Breast epithelium (tissue), 4 donors: Measurements from ENCODE around the gene COMMD9. TPM values are rescaled to one million over a fixed set of nuclear protein-coding genes. Genes with fewer than 3 reads are reported as not detected.
A peak's percentile ranks its signal among the peaks of the same experiment; 100 is the strongest.

Experiments
- DNase-seq, 2 donors: peaks; one replicate each; pipeline ENCODE4 v3.0.0-alpha.2; 2019; ENCODE audit warnings: low spot score in 2 of 2
- H3K27ac ChIP-seq, 2 donors: fragments of 200-600 bp; sonication (generic) in 1 of 2; one replicate each; pipeline ENCODE4 v1.5.1; 2016 to 2019; ENCODE audit warnings: mild to moderate bottlenecking in 1 of 2
- H3K27me3 ChIP-seq, 2 donors: fragments of 200-600 bp; sonication (generic) in 1 of 2; one replicate each; pipeline versions ENCODE4 v1.5.1 to v1.6.0; 2017 to 2019; ENCODE audit warnings: control low read depth in 1 of 2, mild to moderate bottlenecking in 1 of 2
- H3K36me3 ChIP-seq: fragments of 200-600 bp; one replicate; pipeline ENCODE4 v1.5.1; 2019
- H3K4me1 ChIP-seq, 2 donors: fragments of 200-600 bp; sonication (generic); one replicate each; pipeline ENCODE4 v1.5.1; 2016 to 2019; ENCODE audit warnings: control low read depth in 1 of 2
- H3K4me3 ChIP-seq, 3 donors: fragments of 200-600 bp; sonication (generic); 1 replicate in 2 of 3; 2 replicates in 1 of 3; pipeline ENCODE4 v1.5.1; 2016 to 2019; ENCODE audit warnings: mild to moderate bottlenecking in 3 of 3, moderate library complexity in 2 of 3
- H3K9me3 ChIP-seq, 2 donors: fragments of 200-600 bp; sonication (generic) in 1 of 2; one replicate each; pipeline ENCODE4 v1.5.1; 2016 to 2019; ENCODE audit warnings: control low read depth in 1 of 2
- CTCF ChIP-seq, 3 donors: fragments of 450-650 bp; IDR thresholded peaks; one replicate each; pipeline ENCODE4 v1.5.1; 2016 to 2017; ENCODE audit warnings: antibody characterized with exemption in 3 of 3, mild to moderate bottlenecking in 3 of 3, moderate library complexity in 3 of 3
- POLR2A ChIP-seq: fragments of 450-650 bp; IDR thresholded peaks from one replicate; pipeline ENCODE4 v1.6.1; 2016; ENCODE audit warnings: antibody characterized with exemption, mild to moderate bottlenecking, moderate library complexity
- POLR2AphosphoS5 ChIP-seq, 3 donors: sonication (generic); formaldehyde crosslinking; IDR thresholded peaks; one replicate each; pipeline ENCODE4 v1.6.1; 2017; ENCODE audit warnings: antibody characterized with exemption in 3 of 3
- intact Hi-C: fragments of 100-400 bp; cut with DNase I; formaldehyde crosslinking; loops from one replicate; pipeline ENCODE4 v1.15.1; 2023; ENCODE audit warnings: low total_unique reads
- total RNA-seq, 3 donors: library from RNA; depleted of rRNA; stranded (reverse); fragments of >200 nt; gene quantifications; one replicate each; pipeline ENCODE4 v1.1.0, GENCODE V29; 2016

The COMMD9 gene
- 10 to 100 TPM; 38.3 to 61.6 (median 53.6) TPM for total RNA-seq

- H3K9me3 ChIP-seq: no peaks in the 10 kb centered on the region
- H3K4me1 ChIP-seq: no peaks in the 10 kb centered on the region
- peak within 1 kb of the TSS; percentile 66 to 80 (median 66) for H3K4me3 ChIP-seq
- TF ChIP-seq POLR2AphosphoS5 (IDR thresholded peaks at IDR 0.05): peak; percentile 92 to 97 (median 95)
- no peak for TF ChIP-seq CTCF (IDR thresholded peaks at IDR 0.05)
- peak; percentile 37 for TF ChIP-seq POLR2A
- H3K27ac ChIP-seq: peak within 1 kb of the TSS; percentile 36 to 53
- intact Hi-C loops: no loop called here
- no peaks in the 10 kb centered on the region for H3K27me3 ChIP-seq
- H3K36me3 ChIP-seq: no peaks in the 10 kb centered on the region
- DNase-seq: peak; percentile 94 to 95
Measured at GRCh38 chr11:36289226-36289852, at the start of gene COMMD9. TSS of gene COMMD9 (minus strand) at chr11:36289424. CDS start at chr11:36289412, 12 bp downstream.

GRCh38 chr11:36333897-36334296 is 44.7 kb upstream of the COMMD9 start:
- TF ChIP-seq POLR2A (no peak), POLR2AphosphoS5 (IDR thresholded peaks at IDR 0.05) (no peak), CTCF (IDR thresholded peaks at IDR 0.05) (no peak)
- H3K9me3 ChIP-seq: no peaks in the 10 kb centered on the region
- H3K27me3 ChIP-seq: no peaks in the 10 kb centered on the region
- DNase-seq: no peak
- no peak overlapping the region for H3K27ac ChIP-seq
- H3K4me1 ChIP-seq: no peaks in the 10 kb centered on the region
- H3K36me3 ChIP-seq: no peaks in the 10 kb centered on the region
- intact Hi-C loops: no loop called here
- H3K4me3 ChIP-seq: no peak overlapping the region

- DNase-seq: no peak
- intact Hi-C loops: no loop called here
- TF ChIP-seq CTCF (IDR thresholded peaks at IDR 0.05): no peak
- no peak for TF ChIP-seq POLR2AphosphoS5 (IDR thresholded peaks at IDR 0.05)
- no peak for TF ChIP-seq POLR2A
- H3K4me1 ChIP-seq: no peaks in the 10 kb centered on the region
- no peaks in the 10 kb centered on the region for H3K9me3 ChIP-seq
- no peaks in the 10 kb centered on the region for H3K36me3 ChIP-seq
- no peak overlapping the region for H3K27ac ChIP-seq
- no peak overlapping the region for H3K4me3 ChIP-seq
- no peaks in the 10 kb centered on the region for H3K27me3 ChIP-seq
Measured at GRCh38 chr11:36333468-36333867, 44.2 kb upstream of the COMMD9 start.

GRCh38 chr11:36330411-36330810 is 41.2 kb upstream of the COMMD9 start:
- no peak for DNase-seq
- Histone ChIP-seq H3K9me3 (no peaks in the 10 kb centered on the region), H3K36me3 (no peaks in the 10 kb centered on the region), H3K4me3 (no peak overlapping the region), H3K4me1 (no peaks in the 10 kb centered on the region), H3K27me3 (no peaks in the 10 kb centered on the region), H3K27ac (no peak overlapping the region)
- intact Hi-C loops: no loop called here
- TF ChIP-seq POLR2A (no peak), CTCF (IDR thresholded peaks at IDR 0.05) (no peak), POLR2AphosphoS5 (IDR thresholded peaks at IDR 0.05) (no peak)

- H3K27me3 ChIP-seq: no peaks in the 10 kb centered on the region
- intact Hi-C loops: no loop called here
- no peak for TF ChIP-seq POLR2AphosphoS5 (IDR thresholded peaks at IDR 0.05)
- TF ChIP-seq CTCF (IDR thresholded peaks at IDR 0.05): no peak
- TF ChIP-seq POLR2A: no peak
- H3K27ac ChIP-seq: no peak overlapping the region
- no peak overlapping the region for H3K4me3 ChIP-seq
- no peak for DNase-seq
- H3K36me3 ChIP-seq: no peaks in the 10 kb centered on the region
- no peaks in the 10 kb centered on the region for H3K4me1 ChIP-seq
- no peaks in the 10 kb centered on the region for H3K9me3 ChIP-seq
Measured at GRCh38 chr11:36328966-36329673, 39.9 kb upstream of the COMMD9 start.
